Gastroesophageal sphincter (tissue), 3 donors: ENCODE data around the gene NR6A1.

Experiments used
- EP300 ChIP-seq: sonication (generic); formaldehyde crosslinking; IDR thresholded peaks from one replicate; pipeline ENCODE4 v1.6.1; 2017; ENCODE audit warnings: antibody characterized with exemption, mild to moderate bottlenecking
- POLR2A ChIP-seq, 2 donors: fragments of 450-650 bp; IDR thresholded peaks; one replicate each; pipeline ENCODE4 v1.6.1; 2017; ENCODE audit warnings: antibody characterized with exemption in 2 of 2, mild to moderate bottlenecking in 2 of 2, moderate library complexity in 1 of 2
- POLR2AphosphoS5 ChIP-seq: sonication (generic); formaldehyde crosslinking; IDR thresholded peaks from one replicate; pipeline ENCODE4 v1.6.1; 2017; ENCODE audit warnings: antibody characterized with exemption
- TF ChIP-seq, protein P1 (sequence below), 4 experiments: fragments of 200-600 bp in 2 of 4; fragments of 450-650 bp in 2 of 4; sonication (generic) in 1 of 4; IDR thresholded peaks; one replicate each; pipeline ENCODE4 v1.5.1; 2017 to 2019; ENCODE audit warnings: antibody characterized with exemption in 4 of 4, mild to moderate bottlenecking in 2 of 4, moderate library complexity in 2 of 4

DNA sequence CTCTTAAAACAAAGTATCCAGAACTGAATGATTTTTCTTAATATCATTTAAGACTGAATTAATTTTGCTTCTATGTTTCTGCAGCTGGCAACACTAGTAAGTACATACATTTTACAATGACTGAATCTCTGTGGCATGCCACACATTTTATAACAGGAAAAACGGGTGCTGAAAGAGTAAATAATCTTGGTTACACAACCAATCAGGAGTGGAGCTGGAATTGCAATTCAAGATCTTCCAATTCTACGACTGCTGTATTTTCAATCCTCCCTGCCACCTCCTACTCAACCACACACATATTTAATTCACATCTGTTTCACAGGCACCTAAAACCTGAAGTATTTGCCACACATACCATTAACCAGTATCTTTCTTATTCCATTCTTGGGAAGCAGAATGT, 211.2 kb downstream of the NR6A1 start:
- no peak for TF ChIP-seq EP300
- TF ChIP-seq, protein P1, sequence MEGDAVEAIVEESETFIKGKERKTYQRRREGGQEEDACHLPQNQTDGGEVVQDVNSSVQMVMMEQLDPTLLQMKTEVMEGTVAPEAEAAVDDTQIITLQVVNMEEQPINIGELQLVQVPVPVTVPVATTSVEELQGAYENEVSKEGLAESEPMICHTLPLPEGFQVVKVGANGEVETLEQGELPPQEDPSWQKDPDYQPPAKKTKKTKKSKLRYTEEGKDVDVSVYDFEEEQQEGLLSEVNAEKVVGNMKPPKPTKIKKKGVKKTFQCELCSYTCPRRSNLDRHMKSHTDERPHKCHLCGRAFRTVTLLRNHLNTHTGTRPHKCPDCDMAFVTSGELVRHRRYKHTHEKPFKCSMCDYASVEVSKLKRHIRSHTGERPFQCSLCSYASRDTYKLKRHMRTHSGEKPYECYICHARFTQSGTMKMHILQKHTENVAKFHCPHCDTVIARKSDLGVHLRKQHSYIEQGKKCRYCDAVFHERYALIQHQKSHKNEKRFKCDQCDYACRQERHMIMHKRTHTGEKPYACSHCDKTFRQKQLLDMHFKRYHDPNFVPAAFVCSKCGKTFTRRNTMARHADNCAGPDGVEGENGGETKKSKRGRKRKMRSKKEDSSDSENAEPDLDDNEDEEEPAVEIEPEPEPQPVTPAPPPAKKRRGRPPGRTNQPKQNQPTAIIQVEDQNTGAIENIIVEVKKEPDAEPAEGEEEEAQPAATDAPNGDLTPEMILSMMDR (IDR thresholded peaks at IDR 0.05): no peak
- TF ChIP-seq POLR2A (IDR thresholded peaks at IDR 0.05): no peak
- no peak for TF ChIP-seq POLR2AphosphoS5
